CD4-positive, CD25-positive, alpha-beta regulatory T cell (primary cell): ENCODE measurements around the gene OR13C8. TPM values are rescaled to one million over a fixed set of nuclear protein-coding genes. Genes with fewer than 3 reads are reported as not detected.

Experiments
- ATAC-seq, 2 donors: fragments of 150-1000 bp; cut with Tn5 transposase; one replicate each; pipeline ENCODE4 v1.10.0; 2021; ENCODE audit warnings: low read depth in 2 of 2, moderate number of reproducible peaks in 2 of 2, moderate library complexity in 1 of 2
- DNase-seq, 3 donors: peaks; one replicate each; pipeline versions ENCODE4 v3.0.0 to v3.0.0-alpha.2; 2012 to 2022; ENCODE audit warnings: mixed read lengths in 1 of 3
- H3K27ac ChIP-seq: one replicate; pipeline ENCODE4 v1.7.0; 2013; ENCODE audit warnings: mild to moderate bottlenecking, low read length; ENCODE audit not compliant: insufficient read depth, poor library complexity, severe bottlenecking
- H3K27me3 ChIP-seq: one replicate; pipeline ENCODE4 v1.7.0; 2013; ENCODE audit warnings: low read length; ENCODE audit not compliant: control insufficient read depth, insufficient read depth
- H3K36me3 ChIP-seq: one replicate; pipeline ENCODE4 v1.7.0; 2013; ENCODE audit warnings: mild to moderate bottlenecking, low read length, moderate library complexity; ENCODE audit not compliant: control insufficient read depth, insufficient read depth
- H3K4me1 ChIP-seq: 2 replicates; pipeline ENCODE4 v1.7.0; 2013; ENCODE audit warnings: mild to moderate bottlenecking, low read length; ENCODE audit not compliant: insufficient read depth, control insufficient read depth, poor library complexity, severe bottlenecking
- H3K4me3 ChIP-seq: one replicate; pipeline ENCODE4 v1.7.0; 2013; ENCODE audit warnings: low read depth, mild to moderate bottlenecking, low read length, moderate library complexity
- H3K9me3 ChIP-seq, 2 experiments: 1 replicate in 1 of 2; 2 replicates in 1 of 2; pipeline ENCODE4 v1.7.0; 2013; ENCODE audit warnings: low read length in 2 of 2, mild to moderate bottlenecking in 1 of 2, moderate library complexity in 1 of 2; ENCODE audit not compliant: control insufficient read depth in 2 of 2
- H3K27ac Mint-ChIP-seq, 3 donors: one replicate each; pipeline ENCODE4 v1.8.0; 2020 to 2022; ENCODE audit warnings: mild to moderate bottlenecking in 3 of 3, mixed read lengths in 3 of 3, moderate library complexity in 2 of 3
- H3K27me3 Mint-ChIP-seq: one replicate; pipeline ENCODE4 v1.8.0; 2022; ENCODE audit warnings: mild to moderate bottlenecking, mixed read lengths
- H3K36me3 Mint-ChIP-seq: one replicate; pipeline ENCODE4 v1.8.0; 2020; ENCODE audit warnings: mixed read lengths
- H3K4me1 Mint-ChIP-seq, 4 donors: one replicate each; pipeline ENCODE4 v1.8.0; 2020 to 2022; ENCODE audit warnings: mixed read lengths in 4 of 4, mild to moderate bottlenecking in 1 of 4
- H3K4me3 Mint-ChIP-seq, 4 donors: one replicate each; pipeline ENCODE4 v1.8.0; 2020 to 2022; ENCODE audit warnings: mild to moderate bottlenecking in 4 of 4, mixed read lengths in 4 of 4, moderate library complexity in 3 of 4
- H3K9me3 Mint-ChIP-seq, 7 donors: one replicate each; pipeline ENCODE4 v1.8.0; 2020 to 2022; ENCODE audit warnings: mixed read lengths in 7 of 7, mild to moderate bottlenecking in 3 of 7, moderate library complexity in 2 of 7
- polyA plus RNA-seq, 4 donors: library from polyadenylated mRNA; unstranded; fragments of 300-500 nt; fragmentation: Illumina TruSeq; gene quantifications; one replicate each; pipeline ENCODE4 v1.2.3, GENCODE V29; 2021
- total RNA-seq: library from RNA; stranded (reverse); gene quantifications from one replicate; pipeline ENCODE4 v1.2.3, GENCODE V29; 2022

Gene OR13C8
- total and polyA plus RNA-seq, 5 donors from 2014 or later: not detected

- Mint-ChIP-seq H3K9me3 (peaks cover 0 to 6% (median 2%) of the 10 kb centered on the region in 7 donors), H3K27me3 (no peaks in the 10 kb centered on the region), H3K4me1 (no peaks in the 10 kb centered on the region), H3K4me3 (no peak overlapping the region), H3K27ac (no peak overlapping the region), H3K36me3 (no peaks in the 10 kb centered on the region)
- no peak overlapping the region for H3K4me3 ChIP-seq
- H3K9me3 ChIP-seq: no peaks in the 10 kb centered on the region
- no peaks in the 10 kb centered on the region for H3K36me3 ChIP-seq
- no peak for ATAC-seq
- H3K27me3 ChIP-seq: no peaks in the 10 kb centered on the region
- DNase-seq: no peak
- H3K27ac ChIP-seq: no peak overlapping the region
- H3K4me1 ChIP-seq: no peaks in the 10 kb centered on the region
Measured at GRCh38 chr9:104617418-104617817, 48.5 kb downstream of the OR13C8 start.

DNA sequence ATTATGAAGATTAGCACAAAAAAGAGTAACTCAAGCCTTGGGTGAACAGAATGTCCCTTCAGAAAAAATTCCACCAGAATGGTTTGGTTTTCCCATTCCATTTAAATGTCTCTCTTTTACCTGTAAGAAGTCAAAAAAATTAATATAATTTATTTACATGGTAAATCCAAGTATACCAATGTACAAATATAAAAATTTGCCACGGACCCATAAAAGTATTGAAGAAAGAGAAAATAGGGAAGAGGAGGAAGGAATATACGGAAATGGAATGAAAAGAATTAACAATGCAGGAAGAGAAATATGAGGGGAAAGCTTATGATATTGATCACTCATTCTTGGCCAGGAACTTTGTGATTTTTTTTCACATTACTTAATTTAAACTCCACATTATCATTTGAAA is 49.1 kb downstream of the OR13C8 start, which contains the start of gene OR13C9:
OR13C9 (minus strand) TSS at position 101 of the 400 bp plus-strand sequence; CDS start at position 101, 0 bp downstream.
- no peaks in the 10 kb centered on the region for H3K27me3 ChIP-seq
- H3K36me3 ChIP-seq: no peaks in the 10 kb centered on the region
- Mint-ChIP-seq H3K4me3 (no peak within 1 kb of the TSS), H3K36me3 (no peaks in the 10 kb centered on the region), H3K27ac (no peak within 1 kb of the TSS), H3K9me3 (peaks cover 0 to 4% (median 2%) of the 10 kb centered on the region in 7 donors), H3K27me3 (no peaks in the 10 kb centered on the region), H3K4me1 (no peaks in the 10 kb centered on the region)
- no peaks in the 10 kb centered on the region for H3K4me1 ChIP-seq
- ATAC-seq (no peak), DNase-seq (no peak)
- H3K4me3 ChIP-seq: no peak within 1 kb of the TSS
- H3K27ac ChIP-seq: no peak within 1 kb of the TSS
- no peaks in the 10 kb centered on the region for H3K9me3 ChIP-seq

Other genes with a start within 250 kb of the OR13C8 start
- not detected for gene OR13F1, start 64.9 kb upstream of the OR13C8 start, total RNA-seq
- not detected for gene OR13F1, start 64.9 kb upstream of the OR13C8 start, polyA plus RNA-seq
- gene OR13C4, start 42.0 kb upstream of the OR13C8 start, total RNA-seq: not detected
- gene OR13C4, start 42.0 kb upstream of the OR13C8 start, polyA plus RNA-seq: not detected
- not detected for gene OR13C3, start 32.3 kb upstream of the OR13C8 start, total RNA-seq
- gene OR13C3, start 32.3 kb upstream of the OR13C8 start, polyA plus RNA-seq: not detected
- not detected for gene OR13C5, start 30.2 kb downstream of the OR13C8 start, total RNA-seq
- gene OR13C5, start 30.2 kb downstream of the OR13C8 start, polyA plus RNA-seq: not detected
- not detected for gene OR13C2, start 36.5 kb downstream of the OR13C8 start, total RNA-seq
- gene OR13C2, start 36.5 kb downstream of the OR13C8 start, polyA plus RNA-seq: not detected
- not detected for gene OR13C9, start 49.0 kb downstream of the OR13C8 start, total RNA-seq
- not detected for gene OR13C9, start 49.0 kb downstream of the OR13C8 start, polyA plus RNA-seq
- not detected for gene OR13D1, start 125.3 kb downstream of the OR13C8 start, total RNA-seq
- not detected for gene OR13D1, start 125.3 kb downstream of the OR13C8 start, polyA plus RNA-seq
- gene NIPSNAP3A, start 178.5 kb downstream of the OR13C8 start, total RNA-seq: 8.8 TPM
- gene NIPSNAP3A, start 178.5 kb downstream of the OR13C8 start, polyA plus RNA-seq: 10 to 100 TPM; 16.0 to 27.1 (median 18.8) TPM
- gene NIPSNAP3B, start 195.0 kb downstream of the OR13C8 start, total RNA-seq: 0.79 TPM
- 1 to 10 TPM in 1 of 4 donors, under 1 TPM in 3; 0.15 to 2.6 (median 0.21) TPM for gene NIPSNAP3B, start 195.0 kb downstream of the OR13C8 start, polyA plus RNA-seq